Brain microvascular endothelial cell (primary cell): ENCODE measurements around the gene CDH13.

ENCODE experiments used
- DNase-seq: peaks from one replicate; pipeline ENCODE4 v3.0.0-alpha.2; 2020
- H3K27ac ChIP-seq: fragments of 250-450 bp; sonication (Bioruptor Pico); 2 replicates; pipeline ENCODE4 v1.5.1; 2020; ENCODE audit warnings: mild to moderate bottlenecking, moderate library complexity
- H3K27me3 ChIP-seq: fragments of 250-450 bp; sonication (Bioruptor Pico); replicated peaks from 2 replicates; pipeline ENCODE4 v1.5.1; 2020; ENCODE audit warnings: mild to moderate bottlenecking
- H3K36me3 ChIP-seq: fragments of 250-450 bp; sonication (Bioruptor Pico); replicated peaks from 2 replicates; pipeline ENCODE4 v1.5.1; 2020; ENCODE audit warnings: mild to moderate bottlenecking
- H3K4me3 ChIP-seq: 2 replicates; pipeline ENCODE4 v1.5.1; 2011; ENCODE audit warnings: low read depth, mild to moderate bottlenecking, control low read depth, low read length, moderate library complexity
- CTCF ChIP-seq: IDR thresholded peaks from 2 replicates; pipeline ENCODE4 v1.5.1; 2011; ENCODE audit warnings: low read depth, mild to moderate bottlenecking, moderate library complexity, low read length, control low read depth, inconsistent platforms; ENCODE audit errors: missing control alignments
- in situ Hi-C: cut with HindIII; loops from 2 replicates; pipeline ENCODE4 v1.10.0; 2017; ENCODE audit warnings: low sequenced_read_pairs, low pct_ligation_motif_present

CDH13 gene

GRCh38 chr16:83227336-83227735, 600.6 kb downstream of the CDH13 start:
- Histone ChIP-seq H3K27ac (no peak overlapping the region), H3K36me3 (no peaks in the 10 kb centered on the region), H3K27me3 (no peaks in the 10 kb centered on the region), H3K4me3 (no peak overlapping the region)
- DNase-seq = no peak
- TF ChIP-seq CTCF = no peak
- in situ Hi-C loops = no loop called here

- H3K4me3 ChIP-seq = no peak overlapping the region
- peak; percentile 28 for DNase-seq
- H3K27me3 ChIP-seq = no peaks in the 10 kb centered on the region
- TF ChIP-seq CTCF = no peak
- in situ Hi-C loops = no loop called here
- no peaks in the 10 kb centered on the region for H3K36me3 ChIP-seq
- H3K27ac ChIP-seq = no peak overlapping the region
These were observed 605.0 kb downstream of the CDH13 start for GRCh38 chr16:83231729-83232128.

GRCh38 chr16:83233153-83233552, 606.4 kb downstream of the CDH13 start:
- Histone ChIP-seq H3K36me3 (no peaks in the 10 kb centered on the region), H3K27ac (peak overlapping the region; percentile 48), H3K4me3 (no peak overlapping the region), H3K27me3 (no peaks in the 10 kb centered on the region)
- TF ChIP-seq CTCF = no peak
- in situ Hi-C loops = no loop called here
- peak; percentile 82 for DNase-seq

- Histone ChIP-seq H3K4me3 (no peak overlapping the region), H3K27me3 (no peaks in the 10 kb centered on the region), H3K36me3 (no peaks in the 10 kb centered on the region), H3K27ac (no peak overlapping the region)
- no peak for DNase-seq
- in situ Hi-C loops = no loop called here
- TF ChIP-seq CTCF = no peak
These were observed 612.4 kb downstream of the CDH13 start for GRCh38 chr16:83238949-83239691.

- TF ChIP-seq CTCF = no peak
These were observed 617.3 kb downstream of the CDH13 start for GRCh38 chr16:83244057-83244456.

GRCh38 chr16:83245061-83245460, 618.3 kb downstream of the CDH13 start:
- TF ChIP-seq CTCF = no peak

More at GRCh38 chr16:83244057-83244456, 617.3 kb downstream of the CDH13 start:
- Histone ChIP-seq H3K4me3 (no peak overlapping the region), H3K27ac (no peak overlapping the region), H3K36me3 (no peaks in the 10 kb centered on the region), H3K27me3 (no peaks in the 10 kb centered on the region)
- in situ Hi-C loops = no loop called here
- DNase-seq = no peak

More at GRCh38 chr16:83245061-83245460, 618.3 kb downstream of the CDH13 start:
- no peaks in the 10 kb centered on the region for H3K36me3 ChIP-seq
- no peaks in the 10 kb centered on the region for H3K27me3 ChIP-seq
- no peak overlapping the region for H3K4me3 ChIP-seq
- DNase-seq = peak; percentile 68
- in situ Hi-C loops = no loop called here
- no peak overlapping the region for H3K27ac ChIP-seq
